HCT116 (cell line): ENCODE measurements around the gene TSPEAR. TPM values are rescaled to one million over a fixed set of nuclear protein-coding genes. Genes with fewer than 3 reads are reported as not detected.

Source experiments
- ATAC-seq: fragments of 200-7000 bp; cut with Tn5 transposase; 2 replicates; pipeline ENCODE4 v1.9.1; 2020; ENCODE audit warnings: mild to moderate bottlenecking, moderate library complexity
- BruUV-seq: library from RNA; stranded (reverse); fragments of 400-500 nt; replicated peaks from 2 replicates; lab custom pipeline; 2021; lab: Mats Ljungman, UMichigan
- CTCF ChIA-PET: fragments of 300-600 bp; sonication (Branson Sonifier 250); formaldehyde crosslinking; loops from one replicate; lab custom pipeline; 2021; ENCODE audit warnings: antibody characterized with exemption; lab: Charles Lee
- POLR2A ChIA-PET: fragments of 300-600, 350-600 bp; sonication (Branson Sonifier 250); formaldehyde crosslinking; loops from one replicate; lab custom pipeline; 2021; ENCODE audit warnings: antibody characterized with exemption; lab: Charles Lee
- RAD21 ChIA-PET, 2 experiments: fragments of 300-600 bp; sonication (Branson Sonifier 250); formaldehyde crosslinking; loops; one replicate each; lab custom pipeline; 2023; ENCODE audit warnings: low total read pairs in 2 of 2; ENCODE audit not compliant: uncharacterized antibody in 2 of 2, unreplicated experiment in 2 of 2, low non-redundant PET in 1 of 2; lab: Charles Lee
- DNase-seq: peaks from one replicate; pipeline ENCODE4 v3.0.0-alpha.2; 2010; ENCODE audit warnings: low read depth, low spot score
- H2AFZ ChIP-seq: fragments of 200-600 bp; shearing (Covaris generic), sonication (generic); 2 replicates; pipeline ENCODE4 v1.6.1; 2017; ENCODE audit warnings: low read depth, mixed run types, mixed read lengths, antibody characterized with exemption, low read length; ENCODE audit not compliant: poor library complexity, severe bottlenecking
- H3K27ac ChIP-seq: 2 replicates; pipeline ENCODE4 v1.5.1; 2012; ENCODE audit warnings: low read depth, low read length
- H3K27me3 ChIP-seq: fragments of 200-600 bp; sonication (generic); 2 replicates; pipeline ENCODE4 v1.6.1; 2016; ENCODE audit warnings: mixed run types, low read length, mixed read lengths; ENCODE audit not compliant: insufficient read depth
- H3K36me3 ChIP-seq, 2 experiments: fragments of 200-500 bp in 1 of 2; fragments of 200-600 bp in 1 of 2; sonication (Bioruptor generic) in 1 of 2; sonication (generic) in 1 of 2; 2 replicates each; pipeline versions ENCODE4 v1.5.1 to v1.6.1; 2014 to 2016; ENCODE audit warnings: low read length in 2 of 2, inconsistent platforms in 1 of 2, mixed read lengths in 1 of 2, mixed run types in 1 of 2; ENCODE audit not compliant: insufficient read depth in 2 of 2, control insufficient read depth in 1 of 2
- H3K4me1 ChIP-seq, 2 experiments: fragments of 200-600 bp in 1 of 2; sonication (generic) in 1 of 2; 2 replicates each; pipeline versions ENCODE4 v1.5.1 to v1.6.1; 2012 to 2017; ENCODE audit warnings: low read length in 2 of 2, inconsistent platforms in 1 of 2, mild to moderate bottlenecking in 1 of 2, mixed read lengths in 1 of 2, mixed run types in 1 of 2, moderate library complexity in 1 of 2; ENCODE audit not compliant: insufficient read depth in 2 of 2, control insufficient read depth in 1 of 2
- H3K4me2 ChIP-seq: fragments of 200-600 bp; sonication (generic); 2 replicates; pipeline ENCODE4 v1.6.1; 2017; ENCODE audit warnings: mixed run types, low read length, mixed read lengths
- H3K4me3 ChIP-seq, 2 experiments: fragments of 200-600 bp in 1 of 2; sonication (generic) in 1 of 2; replicated peaks in 1 of 2; 2 replicates each; pipeline ENCODE4 v1.5.1; 2011 to 2016; ENCODE audit warnings: low read length in 2 of 2, control low read depth in 1 of 2, low read depth in 1 of 2, mild to moderate bottlenecking in 1 of 2, mixed read lengths in 1 of 2, mixed run types in 1 of 2
- H3K79me2 ChIP-seq: fragments of 200-600 bp; sonication (generic); 2 replicates; pipeline ENCODE4 v1.6.1; 2017; ENCODE audit warnings: mild to moderate bottlenecking, mixed run types, low read length, moderate library complexity, mixed read lengths; ENCODE audit not compliant: insufficient read depth
- H3K9ac ChIP-seq: fragments of 200-600 bp; sonication (generic); 2 replicates; pipeline ENCODE4 v1.6.1; 2016; ENCODE audit warnings: low read length, mixed read lengths
- H3K9me2 ChIP-seq: fragments of 200-600 bp; sonication (generic), shearing (Covaris generic); 2 replicates; pipeline ENCODE4 v1.6.1; 2017; ENCODE audit warnings: mixed run types, mild to moderate bottlenecking, moderate library complexity; ENCODE audit not compliant: insufficient read depth
- H3K9me3 ChIP-seq, 2 experiments: fragments of 200-500 bp in 1 of 2; fragments of 200-600 bp in 1 of 2; sonication (Bioruptor generic) in 1 of 2; sonication (generic) in 1 of 2; 2 replicates each; pipeline ENCODE4 v1.6.1; 2014 to 2017; ENCODE audit warnings: low read length in 2 of 2, mixed read lengths in 2 of 2, inconsistent platforms in 1 of 2, low read depth in 1 of 2, mild to moderate bottlenecking in 1 of 2, mixed run types in 1 of 2, moderate library complexity in 1 of 2; ENCODE audit not compliant: control insufficient read depth in 1 of 2, insufficient read depth in 1 of 2
- H4K20me1 ChIP-seq: fragments of 200-600 bp; sonication (generic), shearing (Covaris generic); 2 replicates; pipeline ENCODE4 v1.6.1; 2017; ENCODE audit warnings: mixed run types, mild to moderate bottlenecking, moderate library complexity; ENCODE audit not compliant: insufficient read depth
- CEBPB ChIP-seq: IDR thresholded peaks from 2 replicates; pipeline ENCODE4 v1.6.1; 2012; ENCODE audit warnings: low read depth
- EZH2phosphoT487 ChIP-seq: fragments of 200-600 bp; IDR thresholded peaks from 2 replicates; pipeline ENCODE4 v1.6.1; 2018; ENCODE audit warnings: antibody characterized with exemption, borderline replicate concordance
- POLR2A ChIP-seq: IDR thresholded peaks from 2 replicates; pipeline ENCODE4 v1.7.0; 2011; ENCODE audit warnings: borderline replicate concordance; ENCODE audit not compliant: insufficient read depth, insufficient read length; ENCODE audit errors: extremely low read depth
- POLR2AphosphoS5 ChIP-seq: IDR thresholded peaks from 2 replicates; pipeline ENCODE4 v1.6.1; 2011; ENCODE audit warnings: mild to moderate bottlenecking, low read depth, low read length, moderate library complexity
- RAD21 ChIP-seq: IDR thresholded peaks from 2 replicates; pipeline ENCODE4 v1.6.1; 2012; ENCODE audit warnings: low read depth, mild to moderate bottlenecking
- SP1 ChIP-seq: IDR thresholded peaks from 2 replicates; pipeline ENCODE4 v1.6.1; 2012; ENCODE audit warnings: low read depth
- SRF ChIP-seq: IDR thresholded peaks from 2 replicates; pipeline ENCODE4 v1.6.1; 2012; ENCODE audit warnings: low read depth
- ZNF274 ChIP-seq: fragments of 200-500 bp; sonication (Bioruptor generic); IDR thresholded peaks from 2 replicates; pipeline ENCODE4 v1.6.1; 2014; ENCODE audit warnings: mild to moderate bottlenecking, low read depth, low read length, inconsistent platforms
- intact Hi-C: fragments of 100-400 bp; cut with micrococcal nuclease; formaldehyde crosslinking; loops from 2 replicates; pipeline ENCODE4 v1.10.0; 2022
- total RNA-seq: library from RNA; stranded (reverse); gene quantifications from one replicate; pipeline ENCODE4 v1.2.1, GENCODE V29; 2021; ENCODE audit not compliant: unreplicated experiment
- TF ChIP-seq, protein P1 (sequence below), 3 experiments: fragments of 200-600 bp in 1 of 3; sonication (generic) in 1 of 3; IDR thresholded peaks in 2 of 3; conservative IDR thresholded peaks in 1 of 3; 2 replicates each; pipeline ENCODE4 v1.5.1; 2012 to 2017; ENCODE audit warnings: low read depth in 2 of 3, low read length in 2 of 3, antibody characterized with exemption in 1 of 3, borderline replicate concordance in 1 of 3, control low read depth in 1 of 3, mild to moderate bottlenecking in 1 of 3, mixed read lengths in 1 of 3, mixed run types in 1 of 3, moderate library complexity in 1 of 3; ENCODE audit not compliant: insufficient read depth in 1 of 3

The TSPEAR gene
- total RNA-seq, 1 experiment from 2014 or later = not detected

DNA sequence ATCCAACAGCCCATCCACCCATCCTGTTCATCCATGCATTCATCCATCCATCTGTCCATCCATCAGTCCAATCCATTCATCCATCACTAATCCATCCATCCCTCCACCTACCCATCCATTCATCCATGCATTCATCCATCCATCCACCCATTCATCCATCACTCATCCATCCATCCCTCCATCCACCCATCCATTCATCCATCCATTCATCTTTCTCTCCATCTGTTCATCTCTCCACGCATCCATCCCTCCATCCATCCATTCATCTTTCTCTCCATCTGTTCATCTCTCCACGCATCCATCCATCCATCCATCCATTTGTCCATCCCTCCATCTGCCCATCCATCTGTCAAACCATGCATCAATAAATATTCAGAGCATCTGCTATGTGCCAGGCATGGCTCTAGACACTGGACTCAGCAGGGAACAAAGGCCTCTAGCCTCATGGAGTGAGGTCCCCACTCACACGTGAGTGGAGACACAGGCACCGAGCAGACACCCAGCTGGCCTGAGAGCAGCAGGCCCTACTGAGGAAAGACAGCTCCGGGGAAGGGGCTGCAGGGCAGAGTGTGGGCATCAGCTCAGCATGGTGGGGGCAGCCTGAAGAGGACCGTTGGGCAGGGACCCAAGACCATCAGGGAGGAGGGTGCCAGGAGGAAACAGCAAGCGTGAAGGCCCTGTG, 181.0 kb downstream of the TSPEAR start:
- CTCF ChIA-PET = no interaction called here
- no peak overlapping the region for H3K4me3 ChIP-seq
- RAD21 ChIA-PET = no interaction called here
- H2AFZ ChIP-seq = no peak overlapping the region
- no peak overlapping the region for H3K27ac ChIP-seq
- H3K4me1 ChIP-seq = no peaks in the 10 kb centered on the region
- POLR2A ChIA-PET = no interaction called here
- no peak for TF ChIP-seq SRF
- no peak for TF ChIP-seq EZH2phosphoT487
- TF ChIP-seq, protein P1, sequence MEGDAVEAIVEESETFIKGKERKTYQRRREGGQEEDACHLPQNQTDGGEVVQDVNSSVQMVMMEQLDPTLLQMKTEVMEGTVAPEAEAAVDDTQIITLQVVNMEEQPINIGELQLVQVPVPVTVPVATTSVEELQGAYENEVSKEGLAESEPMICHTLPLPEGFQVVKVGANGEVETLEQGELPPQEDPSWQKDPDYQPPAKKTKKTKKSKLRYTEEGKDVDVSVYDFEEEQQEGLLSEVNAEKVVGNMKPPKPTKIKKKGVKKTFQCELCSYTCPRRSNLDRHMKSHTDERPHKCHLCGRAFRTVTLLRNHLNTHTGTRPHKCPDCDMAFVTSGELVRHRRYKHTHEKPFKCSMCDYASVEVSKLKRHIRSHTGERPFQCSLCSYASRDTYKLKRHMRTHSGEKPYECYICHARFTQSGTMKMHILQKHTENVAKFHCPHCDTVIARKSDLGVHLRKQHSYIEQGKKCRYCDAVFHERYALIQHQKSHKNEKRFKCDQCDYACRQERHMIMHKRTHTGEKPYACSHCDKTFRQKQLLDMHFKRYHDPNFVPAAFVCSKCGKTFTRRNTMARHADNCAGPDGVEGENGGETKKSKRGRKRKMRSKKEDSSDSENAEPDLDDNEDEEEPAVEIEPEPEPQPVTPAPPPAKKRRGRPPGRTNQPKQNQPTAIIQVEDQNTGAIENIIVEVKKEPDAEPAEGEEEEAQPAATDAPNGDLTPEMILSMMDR (IDR thresholded peaks at IDR 0.05 in 2 of 3, conservative IDR thresholded peaks at IDR 0.05 in 1 of 3; ENCODE audit: borderline replicate concordance in 1 of 3, insufficient read depth in 1 of 3, low read depth in 2 of 3, low read length in 2 of 3) = no peak
- no peak for TF ChIP-seq RAD21
- TF ChIP-seq ZNF274 = no peak
- no peak for TF ChIP-seq CEBPB
- TF ChIP-seq POLR2AphosphoS5 = no peak
- TF ChIP-seq POLR2A = no peak
- TF ChIP-seq SP1 = no peak
- H3K9me3 ChIP-seq = no peaks in the 10 kb centered on the region
- no peaks in the 10 kb centered on the region for H4K20me1 ChIP-seq
- no peak for DNase-seq
- H3K79me2 ChIP-seq = no peaks in the 10 kb centered on the region
- H3K27me3 ChIP-seq = no peaks in the 10 kb centered on the region
- no peak for ATAC-seq
- no peaks in the 10 kb centered on the region for H3K36me3 ChIP-seq
- H3K4me2 ChIP-seq = no peak overlapping the region
- no TSS peak for BruUV-seq
- H3K9me2 ChIP-seq = no peaks in the 10 kb centered on the region
- intact Hi-C loops = no loop called here
- H3K9ac ChIP-seq = no peak overlapping the region
